Mammary epithelial cell (primary cell): ENCODE results near the gene PTPRG.

Experiments used
- CTCF ChIP-seq, 2 donors: IDR thresholded peaks in 1 of 2; conservative IDR thresholded peaks in 1 of 2; 2 replicates each; pipeline ENCODE4 v1.5.1; 2011 to 2012; ENCODE audit warnings: inconsistent platforms in 2 of 2, low read length in 2 of 2, mild to moderate bottlenecking in 2 of 2, control low read depth in 1 of 2, low read depth in 1 of 2; ENCODE audit not compliant: insufficient read depth in 1 of 2; ENCODE audit errors: extremely low read depth in 1 of 2
- EZH2 ChIP-seq: IDR thresholded peaks from 2 replicates; pipeline ENCODE4 v1.6.1; 2012; ENCODE audit warnings: low read length, inconsistent platforms, borderline replicate concordance

GRCh38 chr3:62025913-62026312, 464.5 kb downstream of the PTPRG start:
- TF ChIP-seq CTCF (conservative IDR thresholded peaks at IDR 0.05 in 1 of 2, IDR thresholded peaks at IDR 0.05 in 1 of 2; ENCODE audit: extremely low read depth in 1 of 2, insufficient read depth in 1 of 2, low read depth in 1 of 2, low read length in 2 of 2) (no peak), EZH2 (no peak)
